CD4-positive, alpha-beta T cell treated with Interleukin-4 for 4 hours (primary cell): Measurements from ENCODE around the gene EDEM3.
"Not testable (repeated sequence)": the region's sequence is repeated elsewhere in the genome, so short reads cannot be mapped to it uniquely, and the experiment has no call there.

ENCODE experiments used
- DNase-seq: peaks from one replicate; pipeline ENCODE4 v3.0.0-alpha.2; 2020

Gene EDEM3

GRCh38 chr1:184769241-184769640 lies 14.6 kb upstream of the EDEM3 start:
- no peak for DNase-seq

- DNase-seq: no peak
Observed at GRCh38 chr1:184768467-184768866, 13.8 kb upstream of the EDEM3 start.

DNA sequence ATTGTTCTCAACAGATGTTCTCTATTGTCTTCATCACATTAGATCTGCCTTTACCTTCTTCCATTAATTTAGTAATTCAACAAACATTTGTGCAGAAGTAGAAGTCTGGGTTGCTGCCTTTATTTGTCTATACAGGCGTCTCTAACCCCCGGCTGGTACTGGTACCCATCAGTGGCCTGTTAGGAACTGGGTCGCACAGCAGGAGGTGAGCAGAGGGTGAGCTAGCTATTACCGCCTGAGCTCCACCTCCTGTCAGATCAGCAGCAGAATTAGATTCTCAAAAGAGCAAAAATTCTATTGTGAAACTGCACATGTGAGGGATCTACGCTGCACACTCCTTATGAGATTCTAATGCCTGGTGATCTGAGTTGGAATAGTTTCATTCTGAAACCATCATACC lies 12.9 kb upstream of the EDEM3 start:
- DNase-seq: no peak

- DNase-seq: no peak
Observed at GRCh38 chr1:184764483-184764882, 9.8 kb upstream of the EDEM3 start.

DNA sequence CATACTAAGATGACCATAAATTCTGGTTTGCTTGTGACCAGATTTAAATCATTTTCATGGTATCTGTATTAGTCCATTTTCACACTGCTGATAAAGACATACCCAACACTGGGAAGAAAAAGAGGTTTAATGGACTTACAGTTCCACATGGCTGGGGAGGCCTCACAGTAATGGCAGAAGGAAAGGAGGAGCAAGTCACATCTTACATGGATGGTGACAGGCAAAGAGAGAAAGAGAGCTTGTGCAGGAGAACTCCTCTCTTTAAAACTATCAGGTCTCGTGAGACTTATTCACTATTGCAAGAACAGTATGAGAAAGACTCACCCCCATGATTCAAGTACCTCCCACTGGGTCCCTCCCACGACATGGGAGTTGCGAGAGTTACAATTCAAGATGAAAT lies 8.9 kb upstream of the EDEM3 start:
- not testable (repeated sequence) for DNase-seq

GRCh38 chr1:184761969-184762485 lies 7.4 kb upstream of the EDEM3 start:
- no peak for DNase-seq

GRCh38 chr1:184759651-184760050 lies 5.0 kb upstream of the EDEM3 start:
- no peak for DNase-seq

- no peak for DNase-seq
Observed at GRCh38 chr1:184759112-184759511, 4.5 kb upstream of the EDEM3 start.

GRCh38 chr1:184757891-184758290 lies 3.2 kb upstream of the EDEM3 start:
- no peak for DNase-seq

DNA sequence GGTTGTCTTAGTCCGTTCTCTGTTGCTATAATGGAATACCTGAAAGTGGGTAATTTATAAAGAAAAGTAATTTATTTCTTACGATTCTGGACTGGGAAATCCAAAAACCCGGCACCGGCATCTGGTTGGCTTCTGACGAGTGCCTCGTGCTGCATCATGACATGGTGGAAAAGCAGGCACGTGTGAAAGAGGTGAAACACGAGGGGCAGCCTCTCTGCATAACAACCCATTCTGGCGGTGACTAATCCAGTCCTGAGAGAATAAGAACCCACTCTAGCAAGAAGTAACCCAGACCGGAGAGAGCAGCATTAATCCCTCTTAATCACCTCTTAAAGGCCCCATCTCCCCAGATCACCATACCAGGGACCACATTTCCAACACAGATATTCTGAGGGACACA lies 2.7 kb upstream of the EDEM3 start:
- no peak for DNase-seq

DNA sequence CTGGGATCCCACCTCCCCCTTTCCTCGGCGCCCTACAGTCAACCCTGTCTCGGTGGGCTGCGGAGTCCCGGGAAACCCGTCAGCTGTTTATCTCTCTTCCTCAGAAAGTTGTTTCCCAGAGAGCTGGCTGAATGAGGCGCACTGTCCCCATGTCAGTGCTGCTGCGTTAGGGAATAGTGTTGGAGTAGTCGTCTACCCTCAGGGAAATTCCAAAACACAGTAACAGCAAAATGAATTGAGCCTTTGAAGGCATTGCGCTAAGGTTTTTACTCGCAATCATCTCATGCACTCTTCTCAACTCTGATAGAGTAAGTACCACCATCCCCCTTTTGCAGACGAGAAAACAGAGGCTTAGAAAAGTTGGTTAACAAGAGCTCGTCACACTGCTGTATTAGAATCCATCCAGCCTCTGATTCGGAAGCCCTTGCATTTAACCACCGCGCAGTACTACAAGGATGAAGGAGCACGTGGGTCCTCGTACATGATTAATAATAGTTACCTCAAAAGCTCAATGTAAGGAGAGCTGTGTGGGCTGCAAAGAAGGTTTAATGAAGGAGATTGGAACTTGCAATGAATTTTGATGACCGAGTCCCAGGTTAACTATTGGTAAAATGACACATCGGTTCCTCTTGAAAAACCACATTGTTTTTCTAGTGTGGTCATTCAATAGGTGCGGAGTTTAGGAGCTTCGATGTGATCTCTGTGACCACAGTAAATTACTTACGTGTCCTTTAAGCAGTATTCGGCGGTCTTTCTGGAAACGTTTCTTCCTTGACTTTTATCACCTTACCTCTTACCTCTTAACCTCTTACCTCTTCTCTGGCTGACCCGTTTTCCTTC lies 788 bp upstream of the EDEM3 start:
- DNase-seq: peak; percentile 58

- DNase-seq: peak; percentile 33
Observed at GRCh38 chr1:184753608-184754475, 816 bp downstream of the EDEM3 start.

DNA sequence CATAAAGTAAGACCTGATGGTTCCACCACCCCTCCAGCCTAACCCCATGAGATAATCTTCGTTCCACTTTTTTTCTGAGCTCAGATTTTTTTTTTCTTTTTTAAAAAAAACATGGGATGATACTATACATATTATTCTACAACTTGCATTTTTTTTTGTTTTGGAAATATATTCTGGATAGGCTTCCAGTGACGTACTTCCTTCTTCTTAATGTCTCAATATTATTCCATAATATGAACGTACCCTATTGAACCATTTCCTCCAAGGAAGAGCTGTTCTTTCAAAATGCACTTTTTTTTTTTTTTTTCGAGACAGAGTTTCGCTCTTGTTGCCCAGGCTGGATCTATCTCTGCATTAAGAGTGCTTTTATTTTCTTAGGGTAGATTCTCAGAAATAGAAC lies 1.5 kb downstream of the EDEM3 start:
- no peak for DNase-seq

DNA sequence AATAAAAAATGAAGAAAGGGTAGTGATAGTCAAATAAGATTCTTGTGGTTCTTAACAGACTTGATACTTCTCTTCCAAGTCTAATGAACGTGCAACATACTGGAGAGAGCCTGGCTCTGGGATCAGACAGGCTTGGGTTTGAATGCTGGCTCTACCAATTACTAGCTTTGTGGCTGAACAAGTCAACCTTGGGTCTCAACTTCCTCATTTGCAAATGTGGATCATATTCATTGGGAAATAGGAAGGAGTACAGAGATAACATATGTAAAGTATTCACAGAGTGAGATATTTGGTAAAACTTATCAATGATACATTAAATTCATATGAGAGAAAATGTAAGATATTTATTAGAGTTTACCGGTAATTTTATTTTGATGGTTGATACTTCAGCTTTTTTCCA lies 2.0 kb downstream of the EDEM3 start:
- no peak for DNase-seq

DNA sequence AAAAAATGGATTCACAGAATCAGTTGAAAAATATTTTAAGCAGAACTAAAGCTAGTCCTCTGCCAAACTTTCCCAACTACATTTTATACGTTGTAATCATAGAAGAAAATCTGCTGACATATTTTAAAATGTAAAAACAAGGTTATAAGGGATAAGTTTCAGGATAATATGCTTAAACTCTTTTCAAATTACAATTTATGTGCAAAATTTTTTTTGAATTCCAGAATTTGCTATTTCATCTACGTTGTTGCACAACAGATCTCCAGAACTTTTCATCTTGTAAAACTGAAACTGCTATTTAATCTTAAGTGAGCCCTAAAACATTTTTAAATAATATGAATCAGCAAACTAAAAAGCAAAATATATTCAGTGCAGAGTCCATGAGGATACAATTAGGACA lies 5.9 kb downstream of the EDEM3 start:
- DNase-seq: no peak

GRCh38 chr1:184747089-184747955 lies 7.3 kb downstream of the EDEM3 start:
- no peak for DNase-seq

GRCh38 chr1:184745929-184746638 lies 8.6 kb downstream of the EDEM3 start:
- peak; percentile 64 for DNase-seq

DNA sequence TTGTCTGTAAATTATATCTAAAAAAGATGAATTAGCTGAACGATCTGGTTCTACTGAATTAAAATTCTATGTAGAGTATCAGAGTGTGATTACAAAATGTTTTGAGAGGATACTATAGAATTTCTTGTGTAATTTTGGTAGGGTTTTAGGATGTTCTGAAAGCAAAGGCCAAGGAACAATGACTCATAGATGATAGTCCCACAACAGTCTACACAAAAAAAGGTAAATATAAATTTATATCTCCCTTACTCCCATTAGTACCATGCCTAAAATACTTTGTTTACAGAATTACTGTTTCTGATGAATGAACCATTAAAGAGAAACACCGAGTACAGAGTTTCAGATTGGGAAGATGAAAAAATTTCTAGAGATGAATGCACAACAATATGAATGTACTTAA lies 9.5 kb downstream of the EDEM3 start:
- DNase-seq: no peak

DNA sequence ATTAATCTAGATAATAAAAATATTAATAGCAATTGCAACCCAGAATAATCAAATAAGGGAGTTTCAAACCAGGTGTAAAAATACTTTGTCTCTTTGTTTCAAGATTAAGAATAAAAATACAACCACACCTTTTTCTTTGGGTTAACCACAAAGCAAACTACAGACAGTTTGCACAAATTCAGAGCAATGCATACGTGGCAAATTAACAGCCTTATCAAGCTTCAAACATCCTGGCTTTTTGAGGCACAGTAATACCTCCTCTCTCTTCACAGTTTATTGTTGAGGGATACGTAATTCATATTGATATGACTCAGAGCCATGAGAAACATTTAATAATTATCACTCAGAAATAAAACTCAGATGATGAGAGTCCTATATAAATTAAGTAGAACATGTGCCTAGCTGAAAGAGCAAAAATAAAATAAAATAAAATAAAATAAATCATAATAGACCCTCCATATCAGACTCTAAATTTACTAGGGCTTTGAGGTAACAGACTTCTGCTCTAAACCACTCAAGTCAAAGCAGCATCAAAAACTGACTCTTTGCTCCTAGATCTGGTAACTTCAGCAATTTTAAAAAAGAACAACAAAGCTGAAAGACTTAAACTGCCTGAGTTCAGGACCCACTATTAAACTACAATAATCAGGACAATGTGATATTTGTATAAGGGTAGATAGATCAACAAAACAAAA lies 11.4 kb downstream of the EDEM3 start:
- peak; percentile 88 for DNase-seq

DNA sequence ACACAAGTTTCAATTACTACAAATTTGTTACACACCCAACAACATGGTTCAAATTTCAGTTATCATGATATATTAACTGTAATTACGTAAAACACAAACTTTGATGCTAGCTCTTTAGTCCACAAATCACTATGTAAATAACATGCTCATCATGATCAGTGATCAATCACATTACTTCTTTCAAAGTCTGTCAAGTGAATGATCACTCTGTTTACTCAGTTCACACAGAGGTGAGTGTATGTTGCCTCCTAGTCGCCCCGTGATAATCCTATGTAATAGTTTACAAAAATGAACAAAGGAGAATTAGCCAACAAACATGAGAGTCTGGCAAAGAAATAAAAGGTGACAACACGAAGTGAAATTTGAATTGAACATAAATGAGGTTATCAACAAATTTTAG lies 14.3 kb downstream of the EDEM3 start:
- no peak for DNase-seq

DNA sequence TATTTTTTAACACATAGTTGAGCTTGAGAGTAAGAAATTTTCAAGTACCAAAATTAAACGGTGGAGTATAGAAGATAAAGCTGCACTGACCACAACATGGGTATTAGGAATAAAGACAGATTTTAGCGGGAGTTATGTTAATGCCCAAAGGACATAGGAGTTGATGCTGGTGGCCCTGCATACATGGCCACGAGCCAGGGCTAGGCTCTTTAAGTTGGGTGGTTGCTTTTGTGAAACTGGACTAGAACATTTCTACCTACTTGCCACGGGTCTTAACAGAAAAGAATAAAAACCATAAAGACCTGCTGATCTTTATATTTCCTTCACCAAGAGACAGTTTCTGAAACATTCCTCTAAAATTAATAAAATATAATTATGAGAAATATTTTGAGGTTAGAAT lies 14.9 kb downstream of the EDEM3 start:
- no peak for DNase-seq

GRCh38 chr1:184739070-184739469 lies 15.6 kb downstream of the EDEM3 start:
- DNase-seq: no peak
